SH-SY5Y (cell line): ENCODE results near the gene PSORS1C1.

Source experiments
- GATA2 ChIP-seq: IDR thresholded peaks from 2 replicates; pipeline ENCODE4 v1.6.1; 2011; ENCODE audit warnings: mild to moderate bottlenecking, low read depth, low read length
- GATA3 ChIP-seq: IDR thresholded peaks from 2 replicates; pipeline ENCODE4 v1.6.1; 2011; ENCODE audit warnings: low read depth, mild to moderate bottlenecking, low read length, moderate library complexity

GRCh38 chr6:31170600-31170881, 55.9 kb downstream of the PSORS1C1 start, which contains the start of gene POU5F1:
- no peak for TF ChIP-seq GATA2
- no peak for TF ChIP-seq GATA3
